ENCODE data around the gene ITM2C.

ITM2C gene

GRCh38 chr2:230912046-230912445 lies 47.3 kb downstream of the ITM2C start:
- no peak overlapping the region for H3K27ac ChIP-seq
- TF ChIP-seq ZFX (IDR thresholded peaks at IDR 0.05): no peak
- no peak for TF ChIP-seq CTCF (conservative IDR thresholded peaks at IDR 0.05)

- TF ChIP-seq CTCF (conservative IDR thresholded peaks at IDR 0.05) (no peak), ZFX (IDR thresholded peaks at IDR 0.05) (no peak)
- H3K27ac ChIP-seq: no peak overlapping the region
Measured at GRCh38 chr2:230912724-230913123, 48.0 kb downstream of the ITM2C start.

GRCh38 chr2:230913406-230914143 lies 48.8 kb downstream of the ITM2C start:
- no peak overlapping the region for H3K27ac ChIP-seq
- TF ChIP-seq ZFX (IDR thresholded peaks at IDR 0.05): no peak
- peak; percentile 44; the same call in 1 of the 2 replicates for TF ChIP-seq CTCF (conservative IDR thresholded peaks at IDR 0.05)

- H3K27ac ChIP-seq: no peak overlapping the region
- TF ChIP-seq ZFX (IDR thresholded peaks at IDR 0.05) (no peak), CTCF (conservative IDR thresholded peaks at IDR 0.05) (no peak)
Measured at GRCh38 chr2:230914886-230915285, 50.1 kb downstream of the ITM2C start.

GRCh38 chr2:230915319-230915718 lies 50.6 kb downstream of the ITM2C start:
- no peak overlapping the region for H3K27ac ChIP-seq
- TF ChIP-seq CTCF (conservative IDR thresholded peaks at IDR 0.05): no peak
- TF ChIP-seq ZFX (IDR thresholded peaks at IDR 0.05): no peak

GRCh38 chr2:230916218-230916617 lies 51.5 kb downstream of the ITM2C start:
- TF ChIP-seq ZFX (IDR thresholded peaks at IDR 0.05): no peak
- no peak for TF ChIP-seq CTCF (conservative IDR thresholded peaks at IDR 0.05)
- no peak overlapping the region for H3K27ac ChIP-seq

GRCh38 chr2:230919240-230919639 lies 54.5 kb downstream of the ITM2C start:
- H3K27ac ChIP-seq: no peak overlapping the region
- TF ChIP-seq ZFX (IDR thresholded peaks at IDR 0.05) (no peak), CTCF (conservative IDR thresholded peaks at IDR 0.05) (no peak)
